WERI-Rb-1 (cell line): ENCODE measurements around the gene GGACT.

Experiments
- DNase-seq: peaks from one replicate; pipeline ENCODE4 v3.0.0-alpha.2; 2020
- H3K27ac ChIP-seq: fragments of 250-450 bp; sonication (Bioruptor Pico); 2 replicates; pipeline ENCODE4 v1.5.1; 2020; ENCODE audit warnings: mild to moderate bottlenecking, moderate library complexity
- H3K27me3 ChIP-seq: fragments of 250-450 bp; sonication (Bioruptor Pico); 2 replicates; pipeline ENCODE4 v1.5.1; 2021; ENCODE audit warnings: mild to moderate bottlenecking, low read depth, moderate library complexity; ENCODE audit not compliant: insufficient read depth, severe bottlenecking
- H3K36me3 ChIP-seq: fragments of 250-450 bp; sonication (Bioruptor Pico); 2 replicates; pipeline ENCODE4 v1.5.1; 2020; ENCODE audit warnings: mild to moderate bottlenecking, moderate library complexity
- H3K4me3 ChIP-seq: 2 replicates; pipeline ENCODE4 v1.5.1; 2011; ENCODE audit warnings: low read depth, mild to moderate bottlenecking, control low read depth, low read length
- H3K9me3 ChIP-seq: fragments of 250-450 bp; sonication (Bioruptor Pico); 2 replicates; pipeline ENCODE4 v1.5.1; 2021; ENCODE audit warnings: mild to moderate bottlenecking, moderate library complexity; ENCODE audit not compliant: severe bottlenecking
- CTCF ChIP-seq: IDR thresholded peaks from 2 replicates; pipeline ENCODE4 v1.5.1; 2011; ENCODE audit warnings: low read depth, mild to moderate bottlenecking, control low read depth, inconsistent platforms, low read length

The GGACT gene

GRCh38 chr13:100517728-100518127 lies 70.9 kb downstream of the GGACT start:
- TF ChIP-seq CTCF = no peak
- no peaks in the 10 kb centered on the region for H3K9me3 ChIP-seq
- H3K27me3 ChIP-seq = no peaks in the 10 kb centered on the region
- DNase-seq = no peak
- no peak overlapping the region for H3K4me3 ChIP-seq
- H3K27ac ChIP-seq = no peak overlapping the region
- peaks cover 6% of the 10 kb centered on the region; the same call in 1 of the 2 replicates for H3K36me3 ChIP-seq

- Histone ChIP-seq H3K27me3 (no peaks in the 10 kb centered on the region), H3K36me3 (peaks cover 6% of the 10 kb centered on the region; the same call in 1 of the 2 replicates), H3K27ac (no peak overlapping the region), H3K4me3 (no peak overlapping the region), H3K9me3 (no peaks in the 10 kb centered on the region)
- TF ChIP-seq CTCF = no peak
- DNase-seq = no peak
These were observed 71.5 kb downstream of the GGACT start for GRCh38 chr13:100517135-100517534.

- TF ChIP-seq CTCF = no peak
- no peak overlapping the region for H3K4me3 ChIP-seq
- no peaks in the 10 kb centered on the region for H3K27me3 ChIP-seq
- no peak for DNase-seq
- no peak overlapping the region for H3K27ac ChIP-seq
- peaks cover 6% of the 10 kb centered on the region; the same call in 1 of the 2 replicates for H3K36me3 ChIP-seq
- H3K9me3 ChIP-seq = no peaks in the 10 kb centered on the region
These were observed 73.2 kb downstream of the GGACT start for GRCh38 chr13:100515410-100515800.

GRCh38 chr13:100514788-100515409 lies 73.7 kb downstream of the GGACT start:
- no peak overlapping the region for H3K4me3 ChIP-seq
- no peak overlapping the region for H3K27ac ChIP-seq
- peak; percentile 86 for DNase-seq
- no peaks in the 10 kb centered on the region for H3K9me3 ChIP-seq
- peaks cover 6% of the 10 kb centered on the region; the same call in 1 of the 2 replicates for H3K36me3 ChIP-seq
- peak; percentile 98 for TF ChIP-seq CTCF
- H3K27me3 ChIP-seq = no peaks in the 10 kb centered on the region

GRCh38 chr13:100513987-100514670 lies 74.5 kb downstream of the GGACT start:
- Histone ChIP-seq H3K4me3 (no peak overlapping the region), H3K27ac (no peak overlapping the region), H3K9me3 (no peaks in the 10 kb centered on the region), H3K27me3 (no peaks in the 10 kb centered on the region), H3K36me3 (peaks cover 6% of the 10 kb centered on the region; the same call in 1 of the 2 replicates)
- no peak for DNase-seq
- TF ChIP-seq CTCF = no peak

GRCh38 chr13:100513171-100513570 lies 75.4 kb downstream of the GGACT start:
- no peak for TF ChIP-seq CTCF
- no peaks in the 10 kb centered on the region for H3K27me3 ChIP-seq
- peaks cover 6% of the 10 kb centered on the region; the same call in 1 of the 2 replicates for H3K36me3 ChIP-seq
- DNase-seq = no peak
- H3K9me3 ChIP-seq = no peaks in the 10 kb centered on the region
- no peak overlapping the region for H3K4me3 ChIP-seq
- H3K27ac ChIP-seq = no peak overlapping the region
